ENCODE measurements around the gene RAB31.

- TF ChIP-seq POLR2AphosphoS5 (IDR thresholded peaks at IDR 0.05) = no peak
- TF ChIP-seq POLR2A (IDR thresholded peaks at IDR 0.05) = no peak
Observed at GRCh38 chr18:9870431-9871008, 162.4 kb downstream of the RAB31 start.
